ENCODE data around the gene RTKN2.

DNA sequence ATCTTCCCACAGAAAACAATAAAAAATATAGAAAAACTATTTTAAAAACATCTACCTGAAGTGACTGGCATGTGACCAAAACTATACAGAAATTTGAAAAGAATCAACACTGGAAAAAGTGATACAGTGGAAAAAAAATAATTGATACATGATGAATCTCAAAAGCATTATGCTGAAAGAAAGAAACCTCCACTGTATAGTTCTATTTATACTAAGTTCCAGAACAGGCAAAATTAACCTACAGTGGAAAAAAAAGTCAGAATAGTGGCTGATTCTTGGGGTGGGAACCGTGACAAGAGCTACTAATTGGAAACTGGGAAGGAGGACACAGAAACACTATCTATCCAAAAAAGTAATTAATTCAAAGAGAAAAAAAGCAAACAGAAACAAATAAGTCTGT is 14.9 kb downstream of the RTKN2 start:
- no peak for TF ChIP-seq ZNF274 (IDR thresholded peaks at IDR 0.05; ENCODE audit: low read depth, low read length)
- no peak for TF ChIP-seq SUZ12 (IDR thresholded peaks at IDR 0.05; ENCODE audit: extremely low read depth, insufficient read depth, insufficient read length)
